Measurements from ENCODE around the gene ZBTB7C.

DNA sequence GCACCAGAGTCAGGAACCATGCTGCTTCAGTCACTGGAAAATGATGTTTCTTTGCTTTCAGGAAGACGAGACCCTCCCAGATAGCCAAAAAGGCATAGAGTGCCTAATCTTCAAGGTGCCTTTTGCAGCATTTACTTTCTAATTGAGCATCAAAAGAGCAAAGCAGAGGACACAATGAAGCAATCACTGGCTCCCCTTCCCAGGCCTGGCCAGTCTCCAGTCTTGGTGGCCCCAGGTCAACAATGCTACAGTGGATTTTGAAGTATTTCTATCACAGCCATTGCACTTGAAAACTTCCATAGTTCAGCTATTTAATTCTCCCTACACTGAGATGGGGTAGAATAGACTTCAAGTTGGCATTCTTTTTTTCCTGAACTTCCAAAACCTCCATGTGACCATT lies 15.4 kb downstream of the ZBTB7C start:
- TF ChIP-seq EZH2 (IDR thresholded peaks at IDR 0.05) (no peak), CTCF (IDR thresholded peaks at IDR 0.05) (no peak)
